Activated CD4-positive, alpha-beta T cell treated with anti-CD3 and anti-CD28 coated beads, Interleukin-2, amount 50 U/mL, for 24 hours (primary cell): ENCODE results near the gene BCAS3.
A peak's percentile ranks its signal among the peaks of the same experiment; 100 is the strongest.

Experiments
- DNase-seq, 2 donors: peaks; one replicate each; pipeline ENCODE4 v3.0.0-alpha.2; 2020; ENCODE audit warnings: low read depth in 1 of 2, low spot score in 1 of 2

The BCAS3 gene

DNA sequence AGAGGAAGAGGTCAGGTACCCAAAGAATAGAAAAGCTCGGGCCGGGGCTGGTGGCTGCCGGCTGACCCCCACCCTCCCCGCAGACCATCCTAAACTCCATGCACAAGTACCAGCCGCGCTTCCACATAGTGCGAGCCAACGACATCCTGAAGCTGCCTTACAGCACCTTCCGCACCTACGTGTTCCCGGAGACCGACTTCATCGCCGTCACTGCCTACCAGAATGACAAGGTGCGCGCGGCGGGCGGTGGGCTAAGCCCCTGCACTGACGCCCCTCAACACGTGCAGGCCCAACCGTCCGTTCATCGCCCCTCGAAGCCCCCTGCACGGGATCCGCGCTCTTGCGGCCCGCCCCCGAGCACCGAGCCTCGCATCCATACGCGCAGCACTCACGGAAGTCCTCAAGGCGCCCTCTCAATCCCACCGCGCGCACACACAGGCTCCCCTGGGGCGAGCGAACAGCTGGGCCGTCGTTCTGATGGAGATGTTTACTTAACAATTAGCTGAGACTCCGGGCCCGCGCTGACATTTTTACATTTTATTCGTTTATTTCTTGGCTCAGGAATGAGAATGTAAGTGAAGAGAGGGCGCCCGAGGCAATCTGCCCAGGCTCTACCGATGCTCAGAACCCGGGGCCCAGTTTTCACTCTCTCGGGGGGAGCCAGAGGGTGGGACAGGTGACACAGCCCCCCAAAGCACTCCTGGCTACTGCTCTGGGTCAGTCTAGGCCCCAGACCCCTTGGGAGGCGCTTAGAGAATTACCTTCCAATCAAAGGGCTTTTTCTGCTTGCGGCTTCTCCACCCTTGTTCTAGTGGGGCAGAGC is 725.5 kb downstream of the BCAS3 start:
- no peak for DNase-seq

DNA sequence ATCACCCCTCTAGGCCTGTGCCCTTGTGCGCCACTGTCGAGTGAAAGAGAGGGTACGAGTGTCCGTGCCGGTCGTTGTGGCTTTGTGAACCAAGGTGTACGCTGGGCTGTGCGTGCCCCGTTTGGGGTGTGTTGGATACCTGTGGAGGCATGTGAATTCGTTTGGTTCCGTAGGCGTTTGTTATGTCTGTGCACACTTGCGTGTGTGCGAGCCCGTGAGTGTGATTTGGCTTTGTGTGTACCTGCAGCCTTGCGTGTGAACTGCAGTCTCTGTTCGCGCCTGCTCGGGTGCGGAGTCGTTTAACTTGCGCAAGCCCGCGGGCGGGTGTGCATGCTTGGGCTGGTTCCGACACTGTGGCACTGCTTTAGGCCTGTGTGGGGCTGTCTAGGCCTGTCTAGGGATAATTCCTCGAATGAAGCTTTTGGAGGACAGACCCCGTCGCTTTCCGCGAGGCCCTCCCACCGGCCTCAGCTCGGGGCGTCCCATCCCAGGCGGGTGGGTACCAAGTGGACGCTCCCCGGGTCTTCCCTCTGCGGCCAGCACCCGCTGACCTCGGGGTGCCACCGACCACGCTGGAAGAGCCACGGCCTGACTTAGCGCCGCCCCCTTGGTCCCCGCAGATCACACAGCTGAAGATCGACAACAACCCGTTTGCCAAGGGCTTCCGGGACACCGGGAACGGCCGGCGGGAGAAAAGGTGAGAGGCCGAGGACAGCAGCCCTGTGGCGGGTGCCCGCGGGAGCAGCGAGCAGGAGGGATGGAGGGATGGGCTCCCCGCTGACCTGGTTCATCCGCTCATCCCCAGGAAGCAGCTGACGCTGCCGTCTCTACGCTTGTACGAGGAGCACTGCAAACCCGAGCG is 726.4 kb downstream of the BCAS3 start:
- DNase-seq, result no peak

DNA sequence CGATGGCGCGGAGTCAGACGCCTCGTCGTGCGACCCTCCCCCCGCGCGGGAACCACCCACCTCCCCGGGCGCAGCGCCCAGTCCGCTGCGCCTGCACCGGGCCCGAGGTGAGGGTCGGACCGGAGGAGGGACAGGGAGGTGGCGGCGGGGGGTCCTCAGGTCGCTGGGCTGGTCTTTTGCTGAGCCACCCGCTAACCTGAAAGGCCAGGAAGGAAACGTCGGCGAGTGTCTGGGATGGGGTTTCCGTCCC is 726.9 kb downstream of the BCAS3 start:
- DNase-seq, result no peak

DNA sequence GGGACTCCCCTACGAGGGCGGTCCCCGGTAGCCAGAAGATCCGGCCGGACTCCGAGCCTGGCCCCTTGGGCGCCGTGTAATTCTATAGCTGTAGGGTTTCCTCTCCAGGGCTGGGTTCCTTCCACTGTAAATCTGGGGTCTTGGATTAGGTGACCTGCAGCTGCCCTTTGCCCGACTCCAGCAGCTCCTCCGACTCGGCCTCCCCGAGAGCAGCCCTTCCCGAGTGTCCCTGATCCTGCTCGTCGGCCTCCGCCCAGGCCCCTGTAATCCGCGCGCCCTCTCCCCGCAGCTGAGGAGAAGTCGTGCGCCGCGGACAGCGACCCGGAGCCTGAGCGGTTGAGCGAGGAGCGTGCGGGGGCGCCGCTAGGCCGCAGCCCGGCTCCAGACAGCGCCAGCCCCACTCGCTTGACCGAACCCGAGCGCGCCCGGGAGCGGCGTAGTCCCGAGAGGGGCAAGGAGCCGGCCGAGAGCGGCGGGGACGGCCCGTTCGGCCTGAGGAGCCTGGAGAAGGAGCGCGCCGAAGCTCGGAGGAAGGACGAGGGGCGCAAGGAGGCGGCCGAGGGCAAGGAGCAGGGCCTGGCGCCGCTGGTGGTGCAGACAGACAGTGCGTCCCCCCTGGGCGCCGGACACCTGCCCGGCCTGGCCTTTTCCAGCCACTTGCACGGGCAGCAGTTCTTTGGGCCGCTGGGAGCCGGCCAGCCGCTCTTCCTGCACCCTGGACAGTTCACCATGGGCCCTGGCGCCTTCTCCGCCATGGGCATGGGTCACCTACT is 727.4 kb downstream of the BCAS3 start:
- DNase-seq, result no peak

DNA sequence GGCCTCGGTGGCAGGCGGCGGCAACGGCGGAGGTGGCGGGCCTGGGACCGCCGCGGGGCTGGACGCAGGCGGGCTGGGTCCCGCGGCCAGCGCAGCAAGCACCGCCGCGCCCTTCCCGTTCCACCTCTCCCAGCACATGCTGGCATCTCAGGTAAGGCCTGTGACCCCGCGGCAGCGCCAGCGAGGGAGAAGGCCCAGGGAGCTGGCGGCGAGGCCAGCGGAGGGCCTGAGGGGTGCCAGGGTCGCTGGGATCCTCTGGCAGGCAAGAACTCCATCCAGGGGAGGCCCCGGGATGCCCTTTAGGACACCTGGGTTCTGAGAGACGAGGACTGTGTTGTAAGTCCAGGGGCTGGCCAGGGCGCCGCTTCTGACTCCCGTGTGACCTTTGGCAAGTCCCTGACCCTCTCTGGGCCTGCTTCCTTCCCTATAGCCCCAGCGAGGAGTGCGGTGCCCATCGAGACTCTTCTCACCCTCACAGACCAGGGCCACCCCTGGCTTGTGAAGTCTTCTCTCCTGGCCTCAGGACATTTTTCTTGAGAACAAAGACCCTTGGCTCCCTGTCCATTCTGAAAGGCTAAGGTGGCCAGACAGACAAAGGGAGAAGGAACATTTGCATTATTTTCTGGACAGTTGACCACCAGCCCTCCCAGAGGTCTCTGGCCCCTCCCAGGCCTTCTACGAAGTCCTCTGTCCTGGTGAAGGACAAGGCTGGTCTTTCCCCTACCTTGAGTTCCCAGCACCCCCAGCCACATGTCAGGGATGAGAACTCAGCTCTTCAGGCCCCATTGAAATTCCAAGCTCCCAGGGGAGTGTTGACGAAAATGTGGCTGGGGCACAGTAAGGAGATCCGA is 728.3 kb downstream of the BCAS3 start:
- DNase-seq, result no peak

DNA sequence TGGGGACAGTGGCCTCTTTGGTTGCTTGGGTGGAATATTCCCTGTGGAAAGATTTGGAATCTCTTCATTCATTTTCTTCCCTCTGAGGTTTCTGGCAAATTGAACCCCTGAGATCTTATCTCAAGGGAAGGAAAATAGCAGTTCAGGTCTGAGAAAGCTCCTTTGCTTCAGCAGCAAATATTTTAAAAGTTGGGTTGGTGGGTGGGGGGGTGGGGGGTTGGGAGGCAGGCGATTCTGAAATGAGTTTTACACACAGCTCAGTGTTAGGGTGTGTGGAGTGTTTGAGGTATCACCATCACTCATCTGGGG is 728.8 kb downstream of the BCAS3 start:
- no peak for DNase-seq

DNA sequence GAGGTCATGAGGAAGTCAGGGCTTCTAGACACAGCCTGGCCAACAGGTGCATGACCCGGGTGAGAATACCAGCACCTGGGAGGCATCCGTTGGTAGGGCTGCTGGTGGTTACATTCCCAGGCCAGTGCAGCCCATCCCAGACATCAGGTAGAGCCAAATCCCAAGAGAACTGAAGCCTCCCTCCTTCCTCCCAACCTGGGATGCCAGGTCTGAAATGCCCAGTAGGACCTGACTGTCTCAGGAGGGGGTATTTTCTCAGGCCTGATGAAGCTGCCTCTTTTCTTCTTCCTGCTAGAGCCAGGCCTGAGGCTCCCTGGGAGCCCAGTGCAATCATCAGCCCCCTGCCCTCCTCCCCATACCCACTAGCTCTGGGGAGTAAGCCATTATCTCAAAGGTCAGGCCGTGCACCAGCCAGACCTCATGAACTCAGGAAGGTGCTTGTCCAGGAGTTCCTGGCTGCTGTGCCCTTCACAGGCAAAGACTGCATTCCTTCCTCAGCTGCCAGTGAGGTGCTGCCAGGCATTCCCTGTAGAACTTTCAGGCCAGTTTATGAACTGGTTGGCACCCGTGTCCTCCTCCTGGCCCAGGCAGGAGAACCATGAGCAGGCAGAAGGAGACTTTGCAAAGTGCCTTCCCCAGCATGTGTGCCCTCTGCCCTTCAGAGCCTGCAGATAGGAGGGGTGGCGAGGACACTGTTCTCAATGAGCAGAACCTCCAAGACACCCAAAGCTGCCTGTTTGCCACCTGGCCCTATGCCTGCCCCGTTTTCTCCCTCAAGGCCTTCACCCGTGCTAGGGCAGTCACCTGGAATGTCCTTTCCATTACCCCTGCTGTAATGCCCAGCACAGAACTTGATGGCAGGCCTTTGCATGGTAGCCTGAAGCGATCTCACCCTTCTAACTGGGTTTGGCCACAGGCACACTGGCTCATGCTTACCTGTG is 729.6 kb downstream of the BCAS3 start:
- no peak for DNase-seq

DNA sequence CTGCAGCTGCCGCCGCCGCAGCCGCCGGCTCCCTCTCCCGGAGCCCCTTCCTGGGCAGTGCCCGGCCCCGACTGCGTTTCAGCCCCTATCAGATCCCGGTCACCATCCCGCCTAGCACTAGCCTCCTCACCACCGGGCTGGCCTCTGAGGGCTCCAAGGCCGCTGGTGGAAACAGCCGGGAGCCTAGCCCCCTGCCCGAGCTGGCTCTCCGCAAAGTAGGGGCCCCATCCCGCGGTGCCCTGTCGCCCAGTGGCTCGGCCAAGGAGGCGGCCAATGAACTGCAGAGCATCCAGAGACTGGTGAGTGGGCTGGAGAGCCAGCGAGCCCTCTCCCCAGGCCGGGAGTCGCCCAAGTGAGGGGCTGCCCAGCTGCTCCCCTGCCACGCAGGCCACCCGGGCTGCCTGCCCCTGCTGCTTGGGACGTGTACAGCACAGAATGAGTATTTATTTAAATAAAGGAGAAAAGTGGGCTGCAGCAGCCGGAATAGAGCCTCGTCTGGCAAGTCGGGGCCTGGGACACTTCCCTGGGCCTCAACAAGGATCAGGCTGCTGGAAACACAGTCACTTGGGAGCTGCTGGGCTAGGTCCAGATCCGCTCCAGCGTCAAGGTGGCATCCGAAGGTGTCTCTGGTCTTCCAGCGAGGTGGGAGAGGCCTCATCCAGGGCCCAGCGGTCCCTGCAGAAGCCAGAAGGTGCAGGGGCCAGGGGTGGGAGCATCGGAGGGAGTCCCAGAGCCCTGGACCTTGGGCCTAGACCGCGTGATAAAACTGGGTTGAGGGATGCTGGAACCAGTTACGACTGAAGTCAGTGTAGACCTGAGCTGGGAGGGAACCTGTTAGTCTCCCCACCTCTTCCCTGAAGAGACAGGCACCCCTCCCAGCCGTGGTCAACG is 730.7 kb downstream of the BCAS3 start:
- no peak for DNase-seq

DNA sequence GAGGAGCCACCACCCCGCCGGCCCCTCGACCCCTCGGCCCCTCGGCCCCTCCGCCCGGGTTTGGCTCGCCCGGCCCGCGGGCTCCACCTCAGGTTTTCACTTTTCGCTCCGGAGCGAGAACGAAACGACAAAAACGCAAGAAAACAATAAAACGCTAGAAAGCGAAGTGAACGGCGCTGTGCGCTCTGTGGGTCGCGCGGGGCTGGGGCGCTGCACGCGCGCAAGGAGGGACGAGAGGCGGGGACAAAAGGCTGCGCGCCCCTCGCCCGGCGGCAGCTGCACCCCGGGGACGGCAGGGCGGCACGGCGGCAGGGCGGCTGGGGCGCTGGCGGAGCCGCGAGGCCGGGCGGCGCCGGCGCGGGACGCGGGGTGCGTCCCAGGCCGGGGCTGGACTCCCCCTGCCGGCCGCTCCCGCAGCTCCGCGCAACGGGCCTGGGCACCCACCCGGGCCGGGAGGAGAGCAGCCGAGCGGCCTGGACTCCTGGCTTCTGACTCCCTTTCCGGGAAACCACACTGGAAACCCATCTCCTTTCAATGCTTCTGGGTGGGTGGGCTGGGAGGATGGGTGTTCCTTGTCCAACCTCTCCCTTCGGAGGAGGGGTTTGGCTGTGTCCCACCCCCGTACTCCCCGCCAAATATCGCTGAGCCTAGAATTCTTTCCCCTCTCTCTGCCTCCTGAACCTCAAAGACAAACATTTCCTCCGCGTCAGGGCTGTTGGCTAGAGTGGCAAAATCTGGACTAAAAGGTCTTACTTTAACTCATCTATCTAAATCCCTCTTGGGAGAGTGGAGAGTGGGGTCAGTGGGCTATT is 731.9 kb downstream of the BCAS3 start:
- no peak for DNase-seq

DNA sequence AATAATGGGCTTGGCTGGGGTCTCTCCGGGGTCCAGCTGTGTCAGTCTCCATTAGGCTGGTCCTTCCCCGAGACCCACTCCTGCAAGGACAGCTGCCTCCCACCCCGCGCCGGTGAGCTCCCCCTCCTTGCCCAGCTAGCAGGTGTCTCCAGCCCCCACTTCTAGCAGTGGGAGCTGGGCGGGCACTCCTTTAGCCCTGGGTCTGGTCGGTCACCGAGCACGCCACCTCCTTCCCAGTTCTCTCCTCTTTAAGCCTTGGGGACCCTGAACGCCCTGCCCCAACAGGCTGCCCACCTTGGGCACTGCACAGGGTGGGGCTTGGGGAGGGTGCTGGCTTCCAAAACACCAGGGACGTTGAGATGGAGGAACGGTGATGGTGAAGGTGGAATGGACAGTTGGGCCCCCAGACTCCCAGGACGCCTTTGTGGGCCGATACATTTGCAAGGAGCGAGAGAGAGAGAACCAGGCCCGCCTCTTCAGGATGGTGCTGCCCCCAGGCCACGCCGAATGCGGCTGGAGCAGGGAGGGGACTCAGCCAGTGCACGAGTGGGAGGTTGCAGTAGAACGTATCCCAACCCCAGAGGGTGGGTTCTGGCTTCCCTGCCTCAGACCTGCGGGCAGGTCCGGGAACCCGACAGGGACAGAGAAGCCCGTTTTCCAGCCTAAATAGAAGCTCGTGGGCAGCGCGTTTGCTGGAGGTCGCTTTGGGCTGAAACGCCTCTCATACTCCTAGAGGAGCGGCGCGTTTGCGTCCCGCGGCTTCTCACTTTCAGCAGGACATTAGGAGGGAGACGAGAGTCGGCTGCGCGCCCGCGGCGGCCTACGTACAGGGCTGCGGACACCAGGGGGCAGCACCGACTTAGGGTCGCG is 732.7 kb downstream of the BCAS3 start:
- peak in 1 of 2 donors; percentile 48 for DNase-seq

DNA sequence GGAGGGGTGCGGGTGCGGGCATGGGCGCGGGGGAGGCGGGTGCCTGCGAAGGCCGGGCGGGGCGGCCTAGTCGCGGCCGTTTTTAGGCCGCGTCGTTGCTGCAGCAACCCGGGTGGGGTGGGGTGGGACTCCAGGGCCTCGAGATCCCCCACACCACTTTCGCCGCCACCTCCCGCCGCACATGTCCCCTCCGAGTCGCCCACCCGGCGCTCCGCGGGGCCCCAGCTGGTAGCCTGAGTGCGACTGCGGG is 733.3 kb downstream of the BCAS3 start:
- no peak for DNase-seq

DNA sequence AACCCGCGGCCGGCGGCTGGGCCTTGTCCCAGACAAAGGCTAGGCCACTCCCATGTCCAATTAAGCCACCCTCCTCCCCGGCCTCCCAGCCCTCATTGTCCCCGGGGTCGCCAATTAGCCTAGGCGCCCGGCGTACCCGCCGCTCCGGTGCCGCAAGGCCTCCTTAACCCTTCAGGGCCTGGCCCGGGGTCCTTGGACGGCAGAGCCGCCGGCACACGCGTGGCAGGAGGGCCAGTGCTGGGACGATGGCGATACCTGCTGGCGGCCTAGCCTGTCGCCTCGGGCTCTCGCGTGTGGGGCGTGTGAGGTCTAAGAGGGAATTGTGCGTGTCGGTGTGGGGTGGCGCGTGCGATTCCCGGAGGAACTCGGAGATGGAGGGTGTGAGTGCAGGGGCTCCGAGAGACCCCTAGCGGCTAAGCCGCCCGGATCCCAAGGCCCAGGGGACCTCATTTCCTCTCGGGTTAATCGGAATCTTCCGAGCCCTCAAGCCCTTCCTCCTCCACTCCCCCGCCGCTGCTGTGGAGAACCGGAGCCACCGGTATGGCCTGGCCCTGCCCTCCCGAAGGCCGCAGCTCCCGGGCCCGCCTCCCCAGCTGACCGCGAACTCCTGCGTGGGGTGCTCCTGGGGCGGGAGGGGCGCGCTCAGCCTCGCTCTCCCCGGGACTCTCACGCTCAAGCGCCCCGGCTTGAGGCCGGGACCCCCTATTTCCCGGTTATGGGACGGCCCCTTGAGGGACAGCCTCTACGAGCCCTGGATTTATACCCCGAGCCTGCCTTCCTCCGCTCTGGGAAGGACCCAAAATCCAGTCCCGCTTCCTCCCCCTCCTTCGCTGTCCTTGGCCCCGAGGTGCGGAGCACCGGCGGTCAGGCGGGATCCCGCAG is 733.9 kb downstream of the BCAS3 start:
- no peak for DNase-seq

DNA sequence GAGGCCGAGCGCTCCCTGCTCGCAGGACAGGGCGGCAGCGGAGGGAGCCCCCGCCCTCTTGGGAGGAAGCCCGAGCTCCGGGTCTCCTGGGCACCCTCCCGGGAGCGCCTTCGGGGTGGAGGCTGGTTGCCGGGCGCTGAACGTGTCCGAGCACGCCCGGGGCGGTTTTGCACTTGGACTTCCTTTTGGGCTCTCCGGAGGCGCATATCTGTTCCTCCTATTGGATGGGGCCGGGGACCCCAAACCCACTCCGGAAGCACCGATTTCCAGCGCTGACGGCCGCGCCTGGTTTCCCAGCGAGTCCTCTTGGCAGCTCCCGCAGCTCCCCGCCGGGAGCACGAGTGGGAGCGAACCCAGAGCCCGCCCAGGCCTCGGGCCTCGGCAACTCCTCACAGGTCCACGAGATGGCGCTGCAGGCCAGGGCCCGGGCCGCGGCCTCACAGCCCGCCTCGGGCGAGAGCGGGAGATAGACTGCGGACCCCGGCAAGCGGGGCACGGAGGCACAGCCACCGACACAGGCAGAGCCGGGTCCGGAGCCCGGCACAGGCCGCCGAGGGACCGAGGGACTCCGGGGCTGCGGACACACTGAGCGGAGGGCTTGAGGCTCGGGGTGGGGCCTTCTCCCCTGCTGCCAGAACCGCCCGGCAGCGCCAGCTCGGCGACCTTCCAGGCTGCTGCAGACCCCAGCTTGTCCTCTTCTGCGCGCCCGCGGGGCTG is 734.6 kb downstream of the BCAS3 start:
- peak; percentile 65 to 70 for DNase-seq

DNA sequence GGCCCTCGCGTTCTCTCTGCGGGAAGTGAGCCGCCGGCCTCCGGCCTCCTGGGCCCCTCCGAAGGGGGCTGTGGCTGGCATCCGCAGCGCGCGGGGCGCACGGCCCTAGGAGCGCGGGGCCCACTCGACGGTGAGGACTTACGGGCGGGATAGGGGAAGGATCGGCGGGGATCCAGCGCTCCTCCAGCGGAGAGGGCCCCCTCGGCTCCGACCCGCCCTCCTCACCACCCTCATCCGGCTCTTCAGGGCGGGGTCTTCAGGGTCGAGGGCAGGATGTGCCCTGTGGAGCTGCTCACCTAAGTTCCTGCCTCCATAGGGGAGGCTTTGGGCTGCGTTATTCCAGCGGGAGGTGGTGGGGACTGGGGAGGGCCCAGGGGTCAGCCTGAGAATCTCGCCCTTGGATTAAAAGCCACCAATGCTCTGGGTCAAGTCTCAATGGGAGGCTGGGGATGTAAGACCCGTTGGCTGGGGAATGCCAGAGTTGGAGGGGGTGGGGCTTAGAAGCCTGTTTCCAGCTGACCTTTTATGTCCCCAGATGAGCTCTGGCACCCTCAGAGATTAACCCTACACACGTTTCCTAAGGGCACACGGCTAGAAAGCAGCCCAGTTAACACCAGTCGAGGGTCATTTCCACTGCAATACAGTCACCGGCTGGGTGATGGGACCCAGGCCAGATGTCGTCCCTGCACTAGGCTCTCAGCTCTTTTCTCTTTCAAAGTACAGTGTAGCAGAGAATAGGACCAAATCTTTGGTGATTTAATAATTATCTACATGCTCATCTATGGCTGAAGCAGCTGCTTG is 735.4 kb downstream of the BCAS3 start:
- DNase-seq, result no peak

DNA sequence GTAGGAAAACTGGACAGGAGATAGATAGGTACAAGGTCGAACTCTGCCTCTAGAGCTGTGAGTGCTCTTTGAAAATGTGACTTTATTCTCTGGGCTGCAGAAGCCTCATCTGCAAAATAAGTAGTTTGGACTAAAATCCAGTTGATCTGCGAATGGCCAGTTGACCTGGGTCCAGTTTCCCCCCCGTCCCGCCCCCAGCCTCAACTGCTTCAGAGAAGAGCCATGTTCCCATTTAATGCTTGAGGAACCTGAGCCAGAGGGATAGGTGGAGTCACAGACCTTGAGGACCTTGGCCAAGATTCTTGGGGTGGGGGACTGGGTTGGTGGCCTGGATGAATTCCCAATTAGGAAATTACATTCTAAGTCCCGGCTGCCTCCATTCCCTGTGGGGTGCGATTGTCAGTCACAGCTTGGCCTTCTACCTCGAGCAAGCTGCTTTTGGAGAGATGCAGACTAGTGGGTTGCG is 736.0 kb downstream of the BCAS3 start:
- DNase-seq, result no peak
